Measurements from ENCODE around the gene SAMD4A. TPM values are rescaled to one million over a fixed set of nuclear protein-coding genes. Genes with fewer than 3 reads are reported as not detected.

Gene SAMD4A
- total RNA-seq, 1 donor from 2014 or later: 14.4 TPM

- H3K4me1 Mint-ChIP-seq (ENCODE audit: unreplicated experiment): peaks cover 18% of the 10 kb centered on the region
- no peaks in the 10 kb centered on the region for H3K9me3 Mint-ChIP-seq
- TF ChIP-seq CTCF (conservative IDR thresholded peaks at IDR 0.05): no peak
- no peak overlapping the region for H3K4me3 Mint-ChIP-seq
- no peak overlapping the region for H3K27ac Mint-ChIP-seq
- no peaks in the 10 kb centered on the region for H3K36me3 Mint-ChIP-seq
- H3K27me3 Mint-ChIP-seq: no peaks in the 10 kb centered on the region
- DNase-seq (ENCODE audit: extremely low spot score, unreplicated experiment): no peak
Observed at GRCh38 chr14:54662491-54663133, 95.7 kb downstream of the SAMD4A start.

DNA sequence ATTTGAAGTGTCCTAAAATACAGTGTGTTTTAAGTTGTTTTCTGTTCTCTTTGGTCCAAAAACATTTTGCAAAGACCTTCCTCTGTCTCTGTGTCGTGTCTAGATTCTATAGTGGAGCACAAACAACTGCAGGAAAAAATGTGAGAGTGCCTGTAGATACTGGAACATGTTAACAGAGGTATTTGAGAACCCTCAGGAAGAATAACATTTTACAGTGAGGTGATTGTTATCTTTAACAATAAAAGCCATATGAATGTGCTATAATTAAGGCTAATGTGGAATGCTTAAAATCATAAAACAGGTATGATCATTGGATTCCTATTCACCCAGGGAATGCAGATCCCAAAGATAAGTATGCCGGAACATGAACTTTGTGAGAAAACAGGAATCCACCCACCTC lies 98.0 kb downstream of the SAMD4A start:
- TF ChIP-seq CTCF (conservative IDR thresholded peaks at IDR 0.05): no peak
- H3K9me3 Mint-ChIP-seq: no peaks in the 10 kb centered on the region
- H3K27me3 Mint-ChIP-seq: no peaks in the 10 kb centered on the region
- peaks cover 21% of the 10 kb centered on the region for H3K4me1 Mint-ChIP-seq (ENCODE audit: unreplicated experiment)
- DNase-seq (ENCODE audit: extremely low spot score, unreplicated experiment): no peak
- no peaks in the 10 kb centered on the region for H3K36me3 Mint-ChIP-seq
- peak overlapping the region; percentile 17 for H3K27ac Mint-ChIP-seq
- no peak overlapping the region for H3K4me3 Mint-ChIP-seq

GRCh38 chr14:54665946-54666345 lies 99.0 kb downstream of the SAMD4A start:
- no peak overlapping the region for H3K27ac Mint-ChIP-seq
- TF ChIP-seq CTCF (conservative IDR thresholded peaks at IDR 0.05): no peak
- H3K4me1 Mint-ChIP-seq (ENCODE audit: unreplicated experiment): peaks cover 30% of the 10 kb centered on the region

GRCh38 chr14:54667026-54667744 lies 100.3 kb downstream of the SAMD4A start:
- H3K9me3 Mint-ChIP-seq: no peaks in the 10 kb centered on the region
- no peak for DNase-seq (ENCODE audit: extremely low spot score, unreplicated experiment)
- no peak overlapping the region for H3K4me3 Mint-ChIP-seq
- peaks cover 3% of the 10 kb centered on the region for H3K27me3 Mint-ChIP-seq
- no peaks in the 10 kb centered on the region for H3K36me3 Mint-ChIP-seq
- peaks cover 35% of the 10 kb centered on the region for H3K4me1 Mint-ChIP-seq (ENCODE audit: unreplicated experiment)
- TF ChIP-seq CTCF (conservative IDR thresholded peaks at IDR 0.05): no peak
- H3K27ac Mint-ChIP-seq: no peak overlapping the region

More at GRCh38 chr14:54665946-54666345, 99.0 kb downstream of the SAMD4A start:
- Mint-ChIP-seq H3K4me3 (no peak overlapping the region), H3K9me3 (no peaks in the 10 kb centered on the region), H3K36me3 (no peaks in the 10 kb centered on the region), H3K27me3 (no peaks in the 10 kb centered on the region)
- DNase-seq (ENCODE audit: extremely low spot score, unreplicated experiment): no peak

GRCh38 chr14:54667764-54668163 lies 100.8 kb downstream of the SAMD4A start:
- Mint-ChIP-seq H3K9me3 (no peaks in the 10 kb centered on the region), H3K36me3 (no peaks in the 10 kb centered on the region), H3K4me3 (no peak overlapping the region), H3K27me3 (peaks cover 3% of the 10 kb centered on the region), H3K27ac (no peak overlapping the region), H3K4me1 (ENCODE audit: unreplicated experiment) (peaks cover 35% of the 10 kb centered on the region)
- no peak for TF ChIP-seq CTCF (conservative IDR thresholded peaks at IDR 0.05)
- no peak for DNase-seq (ENCODE audit: extremely low spot score, unreplicated experiment)
